Measurements from ENCODE around the gene NAA30. TPM values are rescaled to one million over a fixed set of nuclear protein-coding genes. Genes with fewer than 3 reads are reported as not detected.
A peak's percentile ranks its signal among the peaks of the same experiment; 100 is the strongest.

NAA30 gene
- total RNA-seq, 1 experiment from 2014 or later: 13.1 TPM

DNA sequence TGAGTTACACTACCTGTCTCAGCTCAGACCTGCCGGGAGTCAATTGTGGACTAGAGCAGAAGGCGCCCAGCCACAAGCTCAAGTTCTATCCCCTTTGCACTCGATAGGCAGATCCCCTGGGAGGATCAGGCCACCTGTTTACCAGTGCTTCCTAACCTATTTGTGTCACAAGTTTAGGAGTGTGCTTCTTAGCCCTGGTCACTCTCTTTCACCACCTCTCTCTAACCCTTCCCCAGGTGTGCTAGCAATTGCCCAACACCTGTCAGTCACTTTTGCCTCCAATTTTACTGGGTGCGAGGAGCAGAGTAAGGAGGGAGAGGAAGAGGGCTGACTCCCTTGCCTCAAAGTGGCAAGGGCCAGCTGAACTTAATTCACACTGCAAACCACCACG, 745 bp upstream of the NAA30 start:
- BruUV-seq (replicated peaks): TSS peak; percentile 71
- H3K4me3 ChIP-seq (ENCODE audit: low read depth in 2 of 2, low read length in 2 of 2): peak overlapping the region; percentile 71 to 76
- H3K27me3 ChIP-seq (ENCODE audit: control insufficient read depth, insufficient read depth, low read length): no peaks in the 10 kb centered on the region
- ChIA-PET POLR2A (no interaction called here), CTCF (no interaction called here)
- peaks cover 8% of the 10 kb centered on the region; the same call in 1 of the 2 replicates for H3K4me1 ChIP-seq (ENCODE audit: control insufficient read depth, insufficient read depth, low read length)
- ATAC-seq: no peak
- H3K27ac ChIP-seq (ENCODE audit: low read length): peak overlapping the region; percentile 90
- no peaks in the 10 kb centered on the region for H3K9me3 ChIP-seq (ENCODE audit: control insufficient read depth, insufficient read depth, low read depth, low read length)
- H3K36me3 ChIP-seq (ENCODE audit: control insufficient read depth, insufficient read depth, low read length): peaks cover 5% of the 10 kb centered on the region; the same call in 1 of the 2 replicates
- no peak for DNase-seq (ENCODE audit: low read depth, low spot score)
- intact Hi-C loops (cut with micrococcal nuclease; ENCODE audit: unreplicated experiment): no loop called here
- in situ Hi-C loops (cut with HindIII; ENCODE audit: low pct_unique_long_range_greater_than_20kb, low sequenced_read_pairs): no loop called here
- TF ChIP-seq, protein P1, sequence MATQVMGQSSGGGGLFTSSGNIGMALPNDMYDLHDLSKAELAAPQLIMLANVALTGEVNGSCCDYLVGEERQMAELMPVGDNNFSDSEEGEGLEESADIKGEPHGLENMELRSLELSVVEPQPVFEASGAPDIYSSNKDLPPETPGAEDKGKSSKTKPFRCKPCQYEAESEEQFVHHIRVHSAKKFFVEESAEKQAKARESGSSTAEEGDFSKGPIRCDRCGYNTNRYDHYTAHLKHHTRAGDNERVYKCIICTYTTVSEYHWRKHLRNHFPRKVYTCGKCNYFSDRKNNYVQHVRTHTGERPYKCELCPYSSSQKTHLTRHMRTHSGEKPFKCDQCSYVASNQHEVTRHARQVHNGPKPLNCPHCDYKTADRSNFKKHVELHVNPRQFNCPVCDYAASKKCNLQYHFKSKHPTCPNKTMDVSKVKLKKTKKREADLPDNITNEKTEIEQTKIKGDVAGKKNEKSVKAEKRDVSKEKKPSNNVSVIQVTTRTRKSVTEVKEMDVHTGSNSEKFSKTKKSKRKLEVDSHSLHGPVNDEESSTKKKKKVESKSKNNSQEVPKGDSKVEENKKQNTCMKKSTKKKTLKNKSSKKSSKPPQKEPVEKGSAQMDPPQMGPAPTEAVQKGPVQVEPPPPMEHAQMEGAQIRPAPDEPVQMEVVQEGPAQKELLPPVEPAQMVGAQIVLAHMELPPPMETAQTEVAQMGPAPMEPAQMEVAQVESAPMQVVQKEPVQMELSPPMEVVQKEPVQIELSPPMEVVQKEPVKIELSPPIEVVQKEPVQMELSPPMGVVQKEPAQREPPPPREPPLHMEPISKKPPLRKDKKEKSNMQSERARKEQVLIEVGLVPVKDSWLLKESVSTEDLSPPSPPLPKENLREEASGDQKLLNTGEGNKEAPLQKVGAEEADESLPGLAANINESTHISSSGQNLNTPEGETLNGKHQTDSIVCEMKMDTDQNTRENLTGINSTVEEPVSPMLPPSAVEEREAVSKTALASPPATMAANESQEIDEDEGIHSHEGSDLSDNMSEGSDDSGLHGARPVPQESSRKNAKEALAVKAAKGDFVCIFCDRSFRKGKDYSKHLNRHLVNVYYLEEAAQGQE (IDR thresholded peaks at IDR 0.05; ENCODE audit: insufficient read depth in 1 of 2, low read depth in 2 of 2, low read length in 1 of 2): no peak
- TF ChIP-seq TCF7L2 (IDR thresholded peaks at IDR 0.05; ENCODE audit: low read depth, low read length) (no peak), POLR2AphosphoS5 (IDR thresholded peaks at IDR 0.05; ENCODE audit: low read depth, low read length) (no peak), SIN3A (IDR thresholded peaks at IDR 0.05; ENCODE audit: borderline replicate concordance, insufficient read depth, low read depth, low read length) (no peak)
- TF ChIP-seq, protein P2, sequence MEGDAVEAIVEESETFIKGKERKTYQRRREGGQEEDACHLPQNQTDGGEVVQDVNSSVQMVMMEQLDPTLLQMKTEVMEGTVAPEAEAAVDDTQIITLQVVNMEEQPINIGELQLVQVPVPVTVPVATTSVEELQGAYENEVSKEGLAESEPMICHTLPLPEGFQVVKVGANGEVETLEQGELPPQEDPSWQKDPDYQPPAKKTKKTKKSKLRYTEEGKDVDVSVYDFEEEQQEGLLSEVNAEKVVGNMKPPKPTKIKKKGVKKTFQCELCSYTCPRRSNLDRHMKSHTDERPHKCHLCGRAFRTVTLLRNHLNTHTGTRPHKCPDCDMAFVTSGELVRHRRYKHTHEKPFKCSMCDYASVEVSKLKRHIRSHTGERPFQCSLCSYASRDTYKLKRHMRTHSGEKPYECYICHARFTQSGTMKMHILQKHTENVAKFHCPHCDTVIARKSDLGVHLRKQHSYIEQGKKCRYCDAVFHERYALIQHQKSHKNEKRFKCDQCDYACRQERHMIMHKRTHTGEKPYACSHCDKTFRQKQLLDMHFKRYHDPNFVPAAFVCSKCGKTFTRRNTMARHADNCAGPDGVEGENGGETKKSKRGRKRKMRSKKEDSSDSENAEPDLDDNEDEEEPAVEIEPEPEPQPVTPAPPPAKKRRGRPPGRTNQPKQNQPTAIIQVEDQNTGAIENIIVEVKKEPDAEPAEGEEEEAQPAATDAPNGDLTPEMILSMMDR (IDR thresholded peaks at IDR 0.05): no peak

DNA sequence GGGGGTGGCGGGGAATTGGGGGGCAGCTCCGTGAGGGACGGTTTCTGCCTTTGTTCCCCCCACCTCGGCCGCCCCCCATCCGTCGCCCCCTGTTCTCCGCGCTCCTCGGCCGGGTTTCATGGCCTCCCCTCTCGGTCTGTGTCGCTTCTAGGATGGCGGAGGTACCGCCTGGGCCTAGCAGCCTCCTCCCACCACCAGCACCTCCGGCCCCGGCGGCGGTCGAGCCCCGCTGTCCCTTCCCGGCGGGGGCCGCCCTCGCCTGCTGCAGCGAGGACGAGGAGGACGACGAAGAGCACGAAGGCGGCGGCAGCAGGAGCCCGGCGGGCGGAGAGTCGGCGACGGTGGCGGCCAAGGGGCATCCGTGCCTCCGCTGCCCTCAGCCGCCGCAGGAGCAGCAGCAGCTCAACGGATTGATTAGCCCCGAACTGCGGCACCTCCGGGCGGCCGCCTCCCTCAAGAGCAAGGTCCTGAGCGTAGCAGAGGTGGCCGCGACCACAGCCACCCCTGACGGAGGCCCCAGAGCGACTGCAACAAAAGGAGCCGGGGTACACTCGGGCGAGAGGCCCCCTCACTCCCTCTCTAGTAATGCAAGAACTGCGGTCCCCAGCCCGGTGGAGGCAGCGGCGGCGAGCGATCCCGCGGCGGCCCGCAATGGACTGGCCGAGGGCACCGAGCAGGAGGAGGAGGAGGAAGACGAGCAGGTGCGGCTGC, 575 bp downstream of the NAA30 start:
- CTCF ChIA-PET: no interaction called here

More for the DNA sequence above, 575 bp downstream of the NAA30 start:
- ATAC-seq (peak; percentile 75), DNase-seq (ENCODE audit: low read depth, low spot score) (no peak)
- intact Hi-C loops (cut with micrococcal nuclease; ENCODE audit: unreplicated experiment) (no loop called here), in situ Hi-C loops (cut with HindIII; ENCODE audit: low pct_unique_long_range_greater_than_20kb, low sequenced_read_pairs) (no loop called here)
- peak overlapping the region; percentile 71 to 76 for H3K4me3 ChIP-seq (ENCODE audit: low read depth in 2 of 2, low read length in 2 of 2)
- no peaks in the 10 kb centered on the region for H3K9me3 ChIP-seq (ENCODE audit: control insufficient read depth, insufficient read depth, low read depth, low read length)
- POLR2A ChIA-PET: no interaction called here
- peaks cover 8% of the 10 kb centered on the region; the same call in 1 of the 2 replicates for H3K4me1 ChIP-seq (ENCODE audit: control insufficient read depth, insufficient read depth, low read length)
- H3K36me3 ChIP-seq (ENCODE audit: control insufficient read depth, insufficient read depth, low read length): peaks cover 5% of the 10 kb centered on the region; the same call in 1 of the 2 replicates
- TF ChIP-seq, protein P1 (IDR thresholded peaks at IDR 0.05; ENCODE audit: insufficient read depth in 1 of 2, low read depth in 2 of 2, low read length in 1 of 2): no peak
- TF ChIP-seq TCF7L2 (IDR thresholded peaks at IDR 0.05; ENCODE audit: low read depth, low read length) (no peak), SIN3A (IDR thresholded peaks at IDR 0.05; ENCODE audit: borderline replicate concordance, insufficient read depth, low read depth, low read length) (no peak), POLR2AphosphoS5 (IDR thresholded peaks at IDR 0.05; ENCODE audit: low read depth, low read length) (no peak)
- TF ChIP-seq, protein P2 (IDR thresholded peaks at IDR 0.05): no peak
- H3K27ac ChIP-seq (ENCODE audit: low read length): peak overlapping the region; percentile 72
- no peaks in the 10 kb centered on the region for H3K27me3 ChIP-seq (ENCODE audit: control insufficient read depth, insufficient read depth, low read length)
- no TSS peak for BruUV-seq (replicated peaks)

Data from Panc1 (cell line).